HEK293T (cell line): Measurements from ENCODE around the gene TOR2A.

Experiments used
- BHLHE40 ChIP-seq: fragments of 450-650 bp; IDR thresholded peaks from 2 replicates; pipeline ENCODE4 v1.6.1; 2016; ENCODE audit warnings: mild to moderate bottlenecking, moderate library complexity, borderline replicate concordance
- ELF4 ChIP-seq: fragments of 450-650 bp; IDR thresholded peaks from 2 replicates; pipeline ENCODE4 v1.6.1; 2017; ENCODE audit warnings: antibody characterized with exemption
- FOXK2 ChIP-seq: fragments of 450-650 bp; IDR thresholded peaks from 2 replicates; pipeline ENCODE4 v1.6.1; 2016; ENCODE audit warnings: mild to moderate bottlenecking
- FOXM1 ChIP-seq: fragments of 450-650 bp; IDR thresholded peaks from 2 replicates; pipeline ENCODE4 v1.6.1; 2017; ENCODE audit warnings: mild to moderate bottlenecking, borderline replicate concordance
- L3MBTL2 ChIP-seq: fragments of 450-650 bp; conservative IDR thresholded peaks from 2 replicates; pipeline ENCODE4 v1.6.1; 2016; ENCODE audit warnings: mild to moderate bottlenecking
- LEF1 ChIP-seq: fragments of 450-650 bp; IDR thresholded peaks from 2 replicates; pipeline ENCODE4 v1.6.1; 2017; ENCODE audit warnings: mild to moderate bottlenecking, borderline replicate concordance
- SP1 ChIP-seq: fragments of 450-650 bp; IDR thresholded peaks from 2 replicates; pipeline ENCODE4 v1.6.1; 2017
- SUZ12 ChIP-seq: fragments of 450-650 bp; IDR thresholded peaks from 2 replicates; pipeline ENCODE4 v1.6.1; 2016; ENCODE audit warnings: mild to moderate bottlenecking
- TARDBP ChIP-seq: fragments of 450-650 bp; IDR thresholded peaks from 2 replicates; pipeline ENCODE4 v1.6.1; 2016
- ZNF384 ChIP-seq: fragments of 450-650 bp; IDR thresholded peaks from 2 replicates; pipeline ENCODE4 v1.6.1; 2016
- TF ChIP-seq, protein P1 (sequence below): fragments of 450-650 bp; IDR thresholded peaks from 2 replicates; pipeline ENCODE4 v1.6.1; 2016

DNA sequence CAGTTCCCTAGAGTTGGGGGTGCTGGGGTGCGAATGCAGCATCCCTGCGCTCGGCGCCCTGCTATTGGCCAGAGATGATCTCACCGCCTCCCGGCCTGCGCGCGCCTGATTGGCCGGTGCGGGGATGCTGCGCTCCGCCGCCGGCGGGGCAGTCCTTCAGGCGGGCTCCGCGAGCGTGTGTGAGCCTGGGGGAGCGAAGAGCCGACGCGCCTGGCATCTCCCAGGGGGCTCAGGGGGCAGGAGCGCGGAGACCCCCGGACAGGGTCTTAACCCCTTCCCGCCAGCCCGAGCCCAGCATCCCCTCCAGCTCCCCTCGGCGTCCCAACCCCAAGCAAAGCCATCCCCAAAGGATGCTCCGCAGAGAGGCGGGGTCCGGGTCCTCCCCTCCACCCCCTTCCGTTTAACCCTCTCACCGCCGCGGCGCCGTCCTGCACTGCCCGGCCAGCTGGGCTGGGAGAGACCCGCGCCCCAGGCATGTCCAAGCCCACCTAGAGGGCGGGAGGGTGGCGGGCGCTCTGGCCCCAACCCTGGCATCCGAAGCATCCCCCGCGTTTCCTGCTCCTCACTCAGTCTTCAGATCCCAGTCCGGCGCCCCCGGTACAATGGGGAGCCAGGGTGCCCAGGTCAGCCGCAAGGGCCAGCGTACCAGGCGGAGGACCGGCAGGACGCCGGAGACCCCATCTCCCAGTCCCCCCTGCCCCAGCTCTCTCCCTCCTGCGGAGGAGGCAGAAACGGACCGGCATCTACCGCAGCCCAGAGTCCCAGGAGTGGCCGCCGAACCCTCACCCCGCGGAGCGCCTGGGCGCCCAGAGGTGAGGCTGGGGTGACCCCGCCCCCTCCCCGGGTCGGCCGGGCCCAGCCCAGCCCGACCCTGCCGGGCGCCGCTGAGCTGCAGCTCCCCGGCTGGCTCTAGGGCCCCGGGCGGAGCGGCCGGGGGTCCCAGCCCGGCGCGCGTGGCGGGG lies 19.3 kb upstream of the TOR2A start:
- TF ChIP-seq ELF4 (no peak), TARDBP (no peak), BHLHE40 (no peak), SP1 (no peak), SUZ12 (no peak), FOXK2 (no peak), L3MBTL2 (no peak), ZNF384 (no peak), LEF1 (no peak), FOXM1 (0 out of 2 replicates have a peak, but pooled peaks have one; percentile 35)
- TF ChIP-seq, protein P1, sequence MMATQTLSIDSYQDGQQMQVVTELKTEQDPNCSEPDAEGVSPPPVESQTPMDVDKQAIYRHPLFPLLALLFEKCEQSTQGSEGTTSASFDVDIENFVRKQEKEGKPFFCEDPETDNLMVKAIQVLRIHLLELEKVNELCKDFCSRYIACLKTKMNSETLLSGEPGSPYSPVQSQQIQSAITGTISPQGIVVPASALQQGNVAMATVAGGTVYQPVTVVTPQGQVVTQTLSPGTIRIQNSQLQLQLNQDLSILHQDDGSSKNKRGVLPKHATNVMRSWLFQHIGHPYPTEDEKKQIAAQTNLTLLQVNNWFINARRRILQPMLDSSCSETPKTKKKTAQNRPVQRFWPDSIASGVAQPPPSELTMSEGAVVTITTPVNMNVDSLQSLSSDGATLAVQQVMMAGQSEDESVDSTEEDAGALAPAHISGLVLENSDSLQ: no peak
